ENCODE data around the gene CDK19.

GRCh38 chr6:110561696-110562095, 253.6 kb downstream of the CDK19 start:
- no peak for TF ChIP-seq POLR2A (IDR thresholded peaks at IDR 0.05; ENCODE audit: extremely low read depth, insufficient read length)
- TF ChIP-seq, protein P1, sequence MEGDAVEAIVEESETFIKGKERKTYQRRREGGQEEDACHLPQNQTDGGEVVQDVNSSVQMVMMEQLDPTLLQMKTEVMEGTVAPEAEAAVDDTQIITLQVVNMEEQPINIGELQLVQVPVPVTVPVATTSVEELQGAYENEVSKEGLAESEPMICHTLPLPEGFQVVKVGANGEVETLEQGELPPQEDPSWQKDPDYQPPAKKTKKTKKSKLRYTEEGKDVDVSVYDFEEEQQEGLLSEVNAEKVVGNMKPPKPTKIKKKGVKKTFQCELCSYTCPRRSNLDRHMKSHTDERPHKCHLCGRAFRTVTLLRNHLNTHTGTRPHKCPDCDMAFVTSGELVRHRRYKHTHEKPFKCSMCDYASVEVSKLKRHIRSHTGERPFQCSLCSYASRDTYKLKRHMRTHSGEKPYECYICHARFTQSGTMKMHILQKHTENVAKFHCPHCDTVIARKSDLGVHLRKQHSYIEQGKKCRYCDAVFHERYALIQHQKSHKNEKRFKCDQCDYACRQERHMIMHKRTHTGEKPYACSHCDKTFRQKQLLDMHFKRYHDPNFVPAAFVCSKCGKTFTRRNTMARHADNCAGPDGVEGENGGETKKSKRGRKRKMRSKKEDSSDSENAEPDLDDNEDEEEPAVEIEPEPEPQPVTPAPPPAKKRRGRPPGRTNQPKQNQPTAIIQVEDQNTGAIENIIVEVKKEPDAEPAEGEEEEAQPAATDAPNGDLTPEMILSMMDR (IDR thresholded peaks at IDR 0.05; ENCODE audit: low read depth, low read length): no peak
- TF ChIP-seq, protein P2, sequence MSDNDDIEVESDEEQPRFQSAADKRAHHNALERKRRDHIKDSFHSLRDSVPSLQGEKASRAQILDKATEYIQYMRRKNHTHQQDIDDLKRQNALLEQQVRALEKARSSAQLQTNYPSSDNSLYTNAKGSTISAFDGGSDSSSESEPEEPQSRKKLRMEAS (IDR thresholded peaks at IDR 0.05; ENCODE audit: low read depth, low read length): no peak
- TF ChIP-seq MYC (IDR thresholded peaks at IDR 0.05; ENCODE audit: low read depth, low read length): no peak

All from NB4 (cell line).